H1 (cell line): ENCODE results near the gene CEP41. TPM values are rescaled to one million over a fixed set of nuclear protein-coding genes. Genes with fewer than 3 reads are reported as not detected.

Source experiments
- CTCF ChIA-PET: fragments of 300-600 bp; sonication (Branson Sonifier 250); formaldehyde crosslinking; loops from one replicate; lab custom pipeline; 2021; ENCODE audit not compliant: partially characterized antibody; lab: Charles Lee
- POLR2A ChIA-PET: fragments of 300-600 bp; sonication (Branson Sonifier 250); formaldehyde crosslinking; loops from one replicate; lab custom pipeline; 2021; ENCODE audit warnings: inconsistent platforms; ENCODE audit not compliant: partially characterized antibody; lab: Charles Lee
- DNase-seq, 2 experiments: peaks; one replicate each; pipeline versions ENCODE4 v3.0.0 to v3.0.0-alpha.2; 2010 to 2022; ENCODE audit warnings: low spot score in 2 of 2, low read depth in 1 of 2, mixed read lengths in 1 of 2
- FAIRE-seq: peaks from 2 replicates; lab custom pipeline; 2011; peaks lifted over from hg19 to GRCh38; lab: Jason Lieb, UNC
- H2AFZ ChIP-seq: 2 replicates; pipeline ENCODE4 v1.8.1; 2012; ENCODE audit warnings: low read length, inconsistent platforms
- H2AK5ac ChIP-seq: 2 replicates; pipeline ENCODE4 v1.6.1; 2013; ENCODE audit warnings: low read depth, low read length
- H2BK120ac ChIP-seq: replicated peaks from 2 replicates; pipeline ENCODE3; 2013; ENCODE audit warnings: low read depth, low read length, inconsistent platforms
- H2BK12ac ChIP-seq: 2 replicates; pipeline ENCODE4 v1.6.1; 2013; ENCODE audit warnings: low read depth, low read length
- H2BK15ac ChIP-seq: 2 replicates; pipeline ENCODE4 v1.6.1; 2013; ENCODE audit warnings: low read length
- H2BK20ac ChIP-seq: 2 replicates; pipeline ENCODE4 v1.6.1; 2013; ENCODE audit warnings: low read length
- H2BK5ac ChIP-seq: 2 replicates; pipeline ENCODE4 v1.6.1; 2013; ENCODE audit warnings: low read depth, low read length
- H3K14ac ChIP-seq: 2 replicates; pipeline ENCODE4 v1.6.1; 2013; ENCODE audit warnings: inconsistent platforms; ENCODE audit not compliant: insufficient read length
- H3K18ac ChIP-seq: 2 replicates; pipeline ENCODE4 v1.6.1; 2013; ENCODE audit warnings: low read length; ENCODE audit errors: extremely low read depth
- H3K23ac ChIP-seq: 2 replicates; pipeline ENCODE4 v1.6.1; 2013; ENCODE audit warnings: inconsistent platforms; ENCODE audit not compliant: insufficient read length
- H3K23me2 ChIP-seq: 2 replicates; pipeline ENCODE4 v1.6.1; 2013; ENCODE audit warnings: low read depth, low read length
- H3K27ac ChIP-seq: 2 replicates; pipeline ENCODE4 v1.6.1; 2011; ENCODE audit warnings: low read depth, low read length, inconsistent platforms
- H3K27me3 ChIP-seq, 4 experiments: replicated peaks in 1 of 4; 1 replicate in 1 of 4; 2 replicates in 3 of 4; pipeline versions ENCODE4 v1.6.1 to v1.8.1; 2011 to 2013; ENCODE audit warnings: low read length in 3 of 4, mild to moderate bottlenecking in 3 of 4, inconsistent platforms in 2 of 4, mixed read lengths in 2 of 4, moderate library complexity in 1 of 4; ENCODE audit not compliant: control insufficient read depth in 3 of 4, insufficient read depth in 3 of 4; ENCODE audit errors: extremely low read depth in 1 of 4
- H3K36me3 ChIP-seq, 4 experiments: 2 replicates each; pipeline versions ENCODE4 v1.6.1 to v1.8.1; 2011 to 2013; ENCODE audit warnings: mild to moderate bottlenecking in 4 of 4, low read length in 3 of 4, moderate library complexity in 2 of 4, control low read depth in 1 of 4, inconsistent platforms in 1 of 4; ENCODE audit not compliant: insufficient read depth in 4 of 4, control insufficient read depth in 2 of 4
- H3K4ac ChIP-seq: replicated peaks from 2 replicates; pipeline ENCODE3; 2013; ENCODE audit warnings: low read length, low read depth, mixed read lengths, inconsistent platforms; ENCODE audit not compliant: insufficient read length
- H3K4me1 ChIP-seq, 4 experiments: replicated peaks in 1 of 4; 1 replicate in 1 of 4; 2 replicates in 3 of 4; pipeline versions ENCODE4 v1.6.1 to v1.8.1; 2011 to 2013; ENCODE audit warnings: low read length in 3 of 4, inconsistent platforms in 2 of 4, mixed read lengths in 1 of 4; ENCODE audit not compliant: insufficient read depth in 4 of 4, control insufficient read depth in 3 of 4
- H3K4me2 ChIP-seq, 2 experiments: 2 replicates each; pipeline versions ENCODE4 v1.6.1 to v1.8.1; 2011 to 2013; ENCODE audit warnings: low read depth in 2 of 2, low read length in 2 of 2, control low read depth in 1 of 2, inconsistent platforms in 1 of 2, mild to moderate bottlenecking in 1 of 2; ENCODE audit not compliant: insufficient read depth in 1 of 2
- H3K4me3 ChIP-seq, 4 experiments: fragments of 200-600, 300-600 bp in 1 of 4; sonication (generic), shearing (Covaris generic), sonication (Bioruptor Twin) in 1 of 4; 2 replicates each; pipeline versions ENCODE4 v1.5.1 to v1.8.1; 2011 to 2016; ENCODE audit warnings: low read length in 4 of 4, low read depth in 3 of 4, control low read depth in 2 of 4, inconsistent platforms in 2 of 4, mild to moderate bottlenecking in 2 of 4, mixed read lengths in 1 of 4, moderate library complexity in 1 of 4; ENCODE audit not compliant: insufficient read depth in 2 of 4; ENCODE audit errors: extremely low read depth in 1 of 4
- H3K56ac ChIP-seq: replicated peaks from 2 replicates; pipeline ENCODE3; 2013; ENCODE audit warnings: low read depth, mild to moderate bottlenecking, mixed read lengths, low read length, inconsistent platforms; ENCODE audit not compliant: insufficient read length
- H3K79me1 ChIP-seq: 2 replicates; pipeline ENCODE4 v1.6.1; 2013; ENCODE audit warnings: low read depth, low read length, control low read depth
- H3K79me2 ChIP-seq, 2 experiments: 2 replicates each; pipeline versions ENCODE4 v1.6.1 to v1.8.1; 2012 to 2013; ENCODE audit warnings: low read length in 2 of 2, mild to moderate bottlenecking in 2 of 2, inconsistent platforms in 1 of 2; ENCODE audit not compliant: insufficient read depth in 2 of 2, control insufficient read depth in 1 of 2
- H3K9ac ChIP-seq, 4 experiments: replicated peaks in 1 of 4; 1 replicate in 1 of 4; 2 replicates in 3 of 4; pipeline versions ENCODE4 v1.6.1 to v1.8.1; 2011 to 2013; ENCODE audit warnings: low read depth in 3 of 4, low read length in 3 of 4, control low read depth in 2 of 4, mild to moderate bottlenecking in 2 of 4, moderate library complexity in 2 of 4, inconsistent platforms in 1 of 4; ENCODE audit errors: extremely low read depth in 1 of 4
- H3K9me3 ChIP-seq, 2 experiments: 2 replicates each; pipeline versions ENCODE4 v1.6.1 to v1.8.1; 2012 to 2013; ENCODE audit warnings: mild to moderate bottlenecking in 2 of 2, moderate library complexity in 2 of 2, control low read depth in 1 of 2, inconsistent platforms in 1 of 2, low read depth in 1 of 2, low read length in 1 of 2, mixed read lengths in 1 of 2; ENCODE audit not compliant: insufficient read depth in 2 of 2
- H4K20me1 ChIP-seq, 2 experiments: replicated peaks in 1 of 2; 2 replicates each; pipeline versions ENCODE3 to v1.8.1; 2011 to 2013; ENCODE audit warnings: inconsistent platforms in 2 of 2, low read length in 2 of 2, mild to moderate bottlenecking in 1 of 2; ENCODE audit not compliant: insufficient read depth in 2 of 2, control insufficient read depth in 1 of 2
- H4K5ac ChIP-seq: 2 replicates; pipeline ENCODE4 v1.6.1; 2013; ENCODE audit warnings: low read length, low read depth, mixed read lengths, inconsistent platforms; ENCODE audit not compliant: insufficient read length
- H4K8ac ChIP-seq: 2 replicates; pipeline ENCODE4 v1.8.0; 2013; ENCODE audit warnings: mild to moderate bottlenecking, moderate library complexity, low read length, inconsistent platforms; ENCODE audit not compliant: insufficient read depth; ENCODE audit errors: extremely low read depth
- H4K91ac ChIP-seq: replicated peaks from 2 replicates; pipeline ENCODE3; 2013; ENCODE audit warnings: low read length, mixed read lengths, inconsistent platforms; ENCODE audit not compliant: insufficient read length
- SIX5 ChIP-seq: IDR thresholded peaks from 2 replicates; pipeline ENCODE4 v1.6.1; 2011; ENCODE audit warnings: mild to moderate bottlenecking, low read depth, low read length
- WGBS, 2 experiments: shearing (Covaris generic) in 1 of 2; methylation state at CpG; one replicate each; pipeline versions ENCODE4 v1.1.6 to v1.1.7; 2013 to 2015; ENCODE audit warnings: low lambda C conversion rate in 2 of 2, mixed read lengths in 2 of 2, inconsistent platforms in 1 of 2, low coverage in 1 of 2, missing lambda C conversion rate in 1 of 2; ENCODE audit not compliant: insufficient replicate concordance in 2 of 2, insufficient coverage in 1 of 2, insufficient read length in 1 of 2; ENCODE audit errors: extremely low coverage in 1 of 2, missing lambda C conversion rate in 1 of 2; 5-methylcytosine and 5-hydroxymethylcytosine counted together
- polyA plus RNA-seq, 7 experiments: library from polyadenylated mRNA; depleted of rRNA in 3 of 7; stranded (reverse) in 5 of 7; unstranded in 2 of 7; fragments of >200 nt in 5 of 7; fragments of 200-250 nt in 2 of 7; gene quantifications; 1 replicate in 5 of 7; 2 replicates in 1 of 7; 4 replicates in 1 of 7; pipeline versions ENCODE4 v1.2.1 to v1.2.3, GENCODE V29; 2011 to 2013; ENCODE audit warnings: missing spikeins in 2 of 7, mixed read lengths in 2 of 7
- total RNA-seq: library from RNA; stranded (reverse); fragmentation: NEBNext Ultra II Directional; extraction: Animal tissue kit (Norgen Biotek cat#: 25700); gene quantifications from 2 replicates; pipeline ENCODE4 v1.2.1, GENCODE V29; 2021
- TF ChIP-seq, protein P1 (sequence below): IDR thresholded peaks from 2 replicates; pipeline ENCODE4 v1.6.1; 2012; ENCODE audit warnings: inconsistent platforms

CEP41 gene
- total and polyA plus RNA-seq, 2 of the 8 experiments (the other 6 are each of a cell fraction or from before 2014, with no cell fraction given), result 9.3 to 12.8 TPM

DNA sequence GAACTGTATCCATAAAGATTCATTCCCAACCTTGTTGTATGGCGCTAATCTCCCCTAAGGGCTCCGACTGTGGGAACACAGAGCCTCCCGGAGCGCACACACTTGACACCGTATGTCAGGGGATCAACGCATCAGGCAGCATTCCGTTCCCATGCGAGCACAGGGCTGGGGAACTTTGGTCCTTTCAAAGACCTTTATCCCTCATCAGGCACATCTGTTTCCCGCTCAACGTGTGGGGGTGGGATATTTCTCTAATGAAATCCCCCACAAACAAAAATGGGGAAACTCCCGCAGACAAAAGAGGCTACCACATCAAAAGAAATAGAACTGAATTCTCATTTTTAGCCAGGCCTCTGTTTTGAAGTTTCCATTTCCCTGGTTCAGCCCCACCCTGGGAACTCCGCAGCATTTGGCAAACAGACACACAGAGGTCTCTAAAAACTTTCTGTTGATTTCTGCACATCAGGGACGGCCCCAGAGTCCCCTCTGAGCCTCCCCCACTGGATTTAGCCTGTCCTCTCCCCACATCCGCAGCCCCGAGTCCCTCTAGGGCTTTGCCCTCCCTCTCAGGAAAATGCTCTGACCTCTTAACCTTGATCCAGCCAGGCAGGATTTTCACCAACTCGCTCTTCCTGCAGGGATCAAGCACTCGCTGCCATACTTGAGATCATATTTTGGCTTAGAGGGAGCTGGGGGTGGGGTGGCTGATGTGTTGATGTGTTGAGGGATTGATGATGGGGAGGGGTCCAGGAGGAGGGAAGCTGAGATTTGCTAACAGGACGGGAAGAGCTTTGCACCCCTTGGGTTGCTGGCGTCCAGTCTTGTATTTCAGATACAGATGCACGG lies 89.6 kb downstream of the CEP41 start:
- Histone ChIP-seq H3K4me1 (peaks cover 0 to 19% (median 11%) of the 10 kb centered on the region in 4 experiments; a peak in 6 of 7 replicates), H3K79me1 (no peaks in the 10 kb centered on the region), H2BK15ac (no peak overlapping the region; the same call in 1 of the 2 replicates), H3K9ac (no peak overlapping the region), H2BK12ac (0 out of 2 replicates have a peak overlapping the region, but pooled peaks have one; percentile 6), H3K27me3 (no peaks in the 10 kb centered on the region), H3K79me2 (no peaks in the 10 kb centered on the region), H3K9me3 (no peaks in the 10 kb centered on the region), H4K91ac (peak overlapping the region; percentile 17), H3K23ac (no peak overlapping the region), H3K18ac (no peak overlapping the region; the same call in 1 of the 2 replicates), H4K5ac (no peak overlapping the region), H3K14ac (no peak overlapping the region), H4K20me1 (no peaks in the 10 kb centered on the region), H4K8ac (no peak overlapping the region), H2AK5ac (no peak overlapping the region), H2BK5ac (no peak overlapping the region), H3K4me3 (no peak overlapping the region), H2BK20ac (peak overlapping the region; percentile 9; the same call in 1 of the 2 replicates), H3K4ac (no peak overlapping the region), H3K27ac (no peak overlapping the region), H3K4me2 (no peak overlapping the region), H2BK120ac (no peak overlapping the region), H2AFZ (peak overlapping the region; percentile 67), H3K56ac (no peak overlapping the region), H3K23me2 (no peaks in the 10 kb centered on the region), H3K36me3 (no peaks in the 10 kb centered on the region)
- TF ChIP-seq SIX5, result no peak
- TF ChIP-seq, protein P1, sequence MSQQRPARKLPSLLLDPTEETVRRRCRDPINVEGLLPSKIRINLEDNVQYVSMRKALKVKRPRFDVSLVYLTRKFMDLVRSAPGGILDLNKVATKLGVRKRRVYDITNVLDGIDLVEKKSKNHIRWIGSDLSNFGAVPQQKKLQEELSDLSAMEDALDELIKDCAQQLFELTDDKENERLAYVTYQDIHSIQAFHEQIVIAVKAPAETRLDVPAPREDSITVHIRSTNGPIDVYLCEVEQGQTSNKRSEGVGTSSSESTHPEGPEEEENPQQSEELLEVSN, result 0 out of 2 replicates have a peak, but pooled peaks have one; percentile 18
- FAIRE-seq (no peak), DNase-seq (no peak)
- CTCF ChIA-PET, result interaction anchor here (0.6 to 1.0 kb wide), 2 partner anchors 58 to 119 kb away, joined by 3 read pairs; partner anchors contain the start of gene CPA4
- POLR2A ChIA-PET, result interaction anchor here (0.6 kb wide), 1 partner anchor 14 kb away, joined by 3 read pairs; no protein-coding TSS in a partner anchor
- WGBS, 2 experiments, result 79% methylated on average over 20 of the region's 20 CpGs; no CpG with 5 or more reads in 1 of the 2 experiments
